Keratinocyte (primary cell): ENCODE measurements around the gene KRTAP1-1. TPM values are rescaled to one million over a fixed set of nuclear protein-coding genes. Genes with fewer than 3 reads are reported as not detected.

ENCODE experiments used
- DNase-seq: peaks from one replicate; pipeline ENCODE4 v3.0.0-alpha.2; 2011; ENCODE audit warnings: low read depth, missing footprints, low spot score
- FAIRE-seq: peaks from 2 replicates; lab custom pipeline; 2011; peaks lifted over from hg19 to GRCh38; lab: Jason Lieb, UNC
- H2AFZ ChIP-seq: 2 replicates; pipeline ENCODE4 v1.6.0; 2012; ENCODE audit warnings: low read length, control low read depth, inconsistent platforms; ENCODE audit not compliant: control insufficient read depth
- H3K27ac ChIP-seq: 2 replicates; pipeline ENCODE4 v1.5.1; 2011; ENCODE audit warnings: low read length; ENCODE audit not compliant: control insufficient read depth, insufficient read depth
- H3K27me3 ChIP-seq: 3 replicates; pipeline ENCODE4 v1.6.0; 2011; ENCODE audit warnings: low read length; ENCODE audit not compliant: control insufficient read depth, insufficient read depth; ENCODE audit errors: extremely low read depth
- H3K36me3 ChIP-seq, 2 experiments: 2 replicates in 1 of 2; 3 replicates in 1 of 2; pipeline ENCODE4 v1.5.1; 2011; ENCODE audit warnings: low read length in 2 of 2, mild to moderate bottlenecking in 1 of 2; ENCODE audit not compliant: control insufficient read depth in 2 of 2, insufficient read depth in 2 of 2; ENCODE audit errors: extremely low read depth in 1 of 2
- H3K4me1 ChIP-seq: 3 replicates; pipeline ENCODE4 v1.5.1; 2011; ENCODE audit warnings: low read length; ENCODE audit not compliant: control insufficient read depth, insufficient read depth; ENCODE audit errors: extremely low read depth
- H3K4me2 ChIP-seq: 3 replicates; pipeline ENCODE4 v1.6.0; 2011; ENCODE audit warnings: low read depth, low read length; ENCODE audit not compliant: control insufficient read depth, insufficient read depth; ENCODE audit errors: extremely low read depth
- H3K4me3 ChIP-seq, 3 experiments: fragments of 200-600 bp in 1 of 3; sonication (generic) in 1 of 3; 2 replicates in 2 of 3; 3 replicates in 1 of 3; pipeline ENCODE4 v1.5.1; 2011 to 2016; ENCODE audit warnings: low read length in 3 of 3, mild to moderate bottlenecking in 3 of 3, control low read depth in 2 of 3, inconsistent platforms in 1 of 3, low read depth in 1 of 3, mixed read lengths in 1 of 3, mixed run types in 1 of 3, moderate library complexity in 1 of 3; ENCODE audit not compliant: control insufficient read depth in 2 of 3, insufficient read depth in 2 of 3; ENCODE audit errors: extremely low read depth in 1 of 3
- H3K79me2 ChIP-seq: 2 replicates; pipeline ENCODE4 v1.6.0; 2012; ENCODE audit warnings: low read length; ENCODE audit not compliant: control insufficient read depth, insufficient read depth
- H3K9ac ChIP-seq: 3 replicates; pipeline ENCODE4 v1.6.0; 2011; ENCODE audit warnings: low read length; ENCODE audit not compliant: control insufficient read depth, insufficient read depth; ENCODE audit errors: extremely low read depth
- H3K9me1 ChIP-seq: 3 replicates; pipeline ENCODE4 v1.6.0; 2011; ENCODE audit warnings: low read length; ENCODE audit not compliant: control insufficient read depth, insufficient read depth; ENCODE audit errors: extremely low read depth
- H3K9me3 ChIP-seq: 2 replicates; pipeline ENCODE4 v1.5.1; 2012; ENCODE audit warnings: low read depth, low read length; ENCODE audit not compliant: control insufficient read depth
- H4K20me1 ChIP-seq: 3 replicates; pipeline ENCODE4 v1.6.0; 2011; ENCODE audit warnings: low read length; ENCODE audit not compliant: control insufficient read depth, insufficient read depth; ENCODE audit errors: extremely low read depth
- EZH2 ChIP-seq: IDR thresholded peaks from one replicate; pipeline ENCODE4 v1.6.1; 2012; ENCODE audit warnings: inconsistent platforms, mild to moderate bottlenecking, low read length, moderate library complexity
- dilution Hi-C: fragments of 300-500 bp; cut with MboI; formaldehyde crosslinking; loops from one replicate; pipeline ENCODE4 v1.7.0; 2020; ENCODE audit warnings: low sequenced_read_pairs; ENCODE audit not compliant: extremely low pct_ligation_motif_present
- polyA plus RNA-seq, 5 experiments: library from polyadenylated mRNA; depleted of rRNA in 3 of 5; stranded (reverse) in 3 of 5; stranded (forward) in 1 of 5; unstranded in 1 of 5; fragments of >200 nt; gene quantifications; 1 replicate in 1 of 5; 2 replicates in 3 of 5; 3 replicates in 1 of 5; pipeline versions ENCODE4 v1.2.1 to v1.2.3, GENCODE V29; 2011 to 2012; ENCODE audit warnings: missing spikeins in 2 of 5, low read depth in 1 of 5, low replicate concordance in 1 of 5
- TF ChIP-seq, protein P1 (sequence below), 3 experiments: IDR thresholded peaks in 1 of 3; conservative IDR thresholded peaks in 1 of 3; optimal IDR thresholded peaks in 1 of 3; 2 replicates in 2 of 3; 3 replicates in 1 of 3; pipeline versions ENCODE3 to v1.5.1; 2011; ENCODE audit warnings: low read length in 3 of 3, mild to moderate bottlenecking in 3 of 3, moderate library complexity in 2 of 3, control low read depth in 1 of 3, inconsistent platforms in 1 of 3; ENCODE audit not compliant: insufficient read depth in 2 of 3; ENCODE audit errors: extremely low read depth in 1 of 3

Gene KRTAP1-1
- polyA plus RNA-seq, 1 donor (not counting 4 experiments of a cell fraction or from before 2014, with no cell fraction given) = not detected

DNA sequence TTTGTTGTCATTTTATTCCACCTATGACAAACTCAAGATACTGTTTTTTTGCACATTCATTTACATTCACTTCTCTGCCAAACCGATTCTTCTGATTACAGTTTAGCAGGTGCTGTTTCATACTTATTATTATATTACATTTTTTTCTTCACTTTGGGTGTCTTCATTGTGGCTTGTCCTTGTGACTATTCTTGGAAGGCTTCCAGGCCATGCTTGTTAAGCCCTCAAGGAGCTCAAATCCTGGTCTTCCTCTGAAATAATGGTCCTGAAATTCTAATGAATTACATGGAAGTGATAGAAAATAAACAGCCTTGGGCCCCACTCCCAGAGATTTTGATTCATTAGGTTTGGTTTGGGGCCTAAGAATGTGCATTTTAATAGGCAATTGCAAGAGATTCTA, 23.1 kb upstream of the KRTAP1-1 start:
- Histone ChIP-seq H3K79me2 (no peaks in the 10 kb centered on the region), H2AFZ (no peak overlapping the region), H3K9me1 (no peaks in the 10 kb centered on the region), H3K27me3 (no peaks in the 10 kb centered on the region), H3K4me1 (peaks cover 45% of the 10 kb centered on the region), H4K20me1 (no peaks in the 10 kb centered on the region), H3K9ac (no peak overlapping the region), H3K9me3 (no peaks in the 10 kb centered on the region), H3K4me3 (no peak overlapping the region), H3K36me3 (no peaks in the 10 kb centered on the region), H3K27ac (no peak overlapping the region), H3K4me2 (no peak overlapping the region)
- TF ChIP-seq, protein P1, sequence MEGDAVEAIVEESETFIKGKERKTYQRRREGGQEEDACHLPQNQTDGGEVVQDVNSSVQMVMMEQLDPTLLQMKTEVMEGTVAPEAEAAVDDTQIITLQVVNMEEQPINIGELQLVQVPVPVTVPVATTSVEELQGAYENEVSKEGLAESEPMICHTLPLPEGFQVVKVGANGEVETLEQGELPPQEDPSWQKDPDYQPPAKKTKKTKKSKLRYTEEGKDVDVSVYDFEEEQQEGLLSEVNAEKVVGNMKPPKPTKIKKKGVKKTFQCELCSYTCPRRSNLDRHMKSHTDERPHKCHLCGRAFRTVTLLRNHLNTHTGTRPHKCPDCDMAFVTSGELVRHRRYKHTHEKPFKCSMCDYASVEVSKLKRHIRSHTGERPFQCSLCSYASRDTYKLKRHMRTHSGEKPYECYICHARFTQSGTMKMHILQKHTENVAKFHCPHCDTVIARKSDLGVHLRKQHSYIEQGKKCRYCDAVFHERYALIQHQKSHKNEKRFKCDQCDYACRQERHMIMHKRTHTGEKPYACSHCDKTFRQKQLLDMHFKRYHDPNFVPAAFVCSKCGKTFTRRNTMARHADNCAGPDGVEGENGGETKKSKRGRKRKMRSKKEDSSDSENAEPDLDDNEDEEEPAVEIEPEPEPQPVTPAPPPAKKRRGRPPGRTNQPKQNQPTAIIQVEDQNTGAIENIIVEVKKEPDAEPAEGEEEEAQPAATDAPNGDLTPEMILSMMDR (optimal IDR thresholded peaks at IDR 0.05 in 1 of 3, IDR thresholded peaks at IDR 0.05 in 1 of 3, conservative IDR thresholded peaks at IDR 0.05 in 1 of 3; ENCODE audit: extremely low read depth in 1 of 3, insufficient read depth in 2 of 3, low read length in 3 of 3) = no peak
- no peak for TF ChIP-seq EZH2
- dilution Hi-C loops = no loop called here
- FAIRE-seq = no peak
- no peak for DNase-seq

DNA sequence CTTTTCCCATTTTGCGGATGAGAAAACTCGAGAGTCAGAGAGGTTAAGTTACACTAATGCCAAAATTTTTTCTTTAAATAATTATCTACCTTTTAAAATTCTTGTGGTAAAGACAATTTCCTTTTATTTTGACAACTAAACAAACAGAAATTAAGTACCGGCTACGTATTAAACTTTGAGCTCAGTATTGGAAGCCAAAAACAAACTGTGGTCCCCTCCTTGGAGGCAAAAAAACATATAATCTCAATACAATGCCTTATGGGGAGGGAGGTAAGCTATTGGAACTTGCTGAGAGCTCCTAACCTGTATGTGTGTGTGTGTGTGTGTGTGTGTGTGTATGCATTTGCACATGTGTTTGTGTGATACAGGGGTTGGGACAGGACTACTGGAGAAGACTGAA, 22.2 kb upstream of the KRTAP1-1 start:
- Histone ChIP-seq H3K9me1 (no peaks in the 10 kb centered on the region), H3K79me2 (no peaks in the 10 kb centered on the region), H3K4me1 (peaks cover 46% of the 10 kb centered on the region), H3K27ac (no peak overlapping the region), H3K9ac (no peak overlapping the region), H3K4me2 (no peak overlapping the region), H4K20me1 (no peaks in the 10 kb centered on the region), H2AFZ (no peak overlapping the region), H3K9me3 (no peaks in the 10 kb centered on the region), H3K36me3 (no peaks in the 10 kb centered on the region), H3K27me3 (no peaks in the 10 kb centered on the region), H3K4me3 (no peak overlapping the region)
- TF ChIP-seq EZH2 = no peak
- TF ChIP-seq, protein P1 (optimal IDR thresholded peaks at IDR 0.05 in 1 of 3, IDR thresholded peaks at IDR 0.05 in 1 of 3, conservative IDR thresholded peaks at IDR 0.05 in 1 of 3; ENCODE audit: extremely low read depth in 1 of 3, insufficient read depth in 2 of 3, low read length in 3 of 3) = no peak
- dilution Hi-C loops = no loop called here
- FAIRE-seq (peak; percentile 9), DNase-seq (no peak)
